Activated T-helper 9 cell treated with anti-CD3 and anti-CD28 coated beads, Interleukin-2, amount 50 U/mL, for 16 hours (primary cell): ENCODE measurements around the gene WWC1.
"Not testable (repeated sequence)": the region's sequence is repeated elsewhere in the genome, so short reads cannot be mapped to it uniquely, and the experiment has no call there.

Experiments
- DNase-seq: peaks from one replicate; pipeline ENCODE4 v3.0.0-alpha.2; 2020; ENCODE audit warnings: low read depth

WWC1 gene

DNA sequence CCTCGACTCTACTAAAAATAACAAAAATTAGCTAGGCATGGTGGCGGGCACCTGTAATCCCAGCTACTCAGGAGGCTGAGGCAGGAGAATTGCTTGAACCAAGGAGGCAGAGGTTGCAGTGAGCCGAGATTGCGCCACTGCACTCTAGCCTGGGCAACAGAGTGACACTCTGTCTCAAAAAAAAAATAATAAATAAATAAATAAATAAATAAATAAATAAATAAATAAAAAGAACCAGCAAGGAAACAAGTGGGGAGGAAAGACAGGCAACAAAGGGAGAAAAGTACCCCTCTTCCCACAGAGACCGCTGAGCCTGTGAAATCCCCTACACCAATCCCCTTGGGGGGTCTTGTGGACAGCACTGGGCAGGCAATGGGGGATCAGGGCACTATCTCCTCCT lies 4.6 kb upstream of the WWC1 start:
- not testable (repeated sequence) for DNase-seq

- no peak for DNase-seq
These were observed 4.1 kb upstream of the WWC1 start for GRCh38 chr5:168287362-168287761.

GRCh38 chr5:168288349-168289245 lies 2.8 kb upstream of the WWC1 start:
- no peak for DNase-seq

- DNase-seq = no peak
These were observed 523 bp upstream of the WWC1 start for GRCh38 chr5:168290902-168291341.

DNA sequence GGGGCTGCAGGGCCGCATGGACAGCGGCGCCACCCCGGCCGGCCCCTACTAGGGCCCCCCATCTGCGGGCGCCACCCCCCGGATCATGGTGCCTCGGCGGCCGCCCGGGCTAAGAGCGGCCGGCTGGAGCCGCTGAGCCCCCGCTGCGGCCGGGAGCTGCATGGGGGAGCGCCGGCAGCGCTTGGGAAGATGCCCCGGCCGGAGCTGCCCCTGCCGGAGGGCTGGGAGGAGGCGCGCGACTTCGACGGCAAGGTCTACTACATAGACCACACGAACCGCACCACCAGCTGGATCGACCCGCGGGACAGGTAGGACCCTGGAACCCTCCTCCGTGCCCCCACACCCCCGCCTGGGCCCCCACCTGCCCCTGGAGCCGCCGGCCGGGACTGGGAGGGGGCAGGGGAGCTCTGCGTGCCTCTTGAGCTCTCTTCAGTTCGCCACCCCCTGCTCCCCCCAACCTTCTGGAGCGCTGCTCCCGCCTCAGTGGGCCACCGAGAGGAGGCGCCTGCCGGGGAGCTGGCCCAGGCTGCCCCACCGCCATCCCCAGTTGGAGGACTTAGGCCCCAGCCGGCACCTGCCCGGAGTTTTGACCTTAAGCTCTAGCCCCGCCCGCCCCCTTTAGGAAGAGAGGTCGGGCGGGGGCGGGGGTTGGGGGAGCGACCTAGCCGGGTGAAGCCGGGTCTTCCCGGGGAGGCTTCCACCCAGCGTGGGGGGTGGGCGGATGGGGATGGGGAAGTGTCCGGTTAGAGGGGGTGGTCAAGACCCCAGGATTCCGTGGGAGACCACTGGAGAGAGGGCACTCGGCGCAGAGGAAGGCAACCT lies 730 bp downstream of the WWC1 start:
- peak; percentile 3 for DNase-seq

DNA sequence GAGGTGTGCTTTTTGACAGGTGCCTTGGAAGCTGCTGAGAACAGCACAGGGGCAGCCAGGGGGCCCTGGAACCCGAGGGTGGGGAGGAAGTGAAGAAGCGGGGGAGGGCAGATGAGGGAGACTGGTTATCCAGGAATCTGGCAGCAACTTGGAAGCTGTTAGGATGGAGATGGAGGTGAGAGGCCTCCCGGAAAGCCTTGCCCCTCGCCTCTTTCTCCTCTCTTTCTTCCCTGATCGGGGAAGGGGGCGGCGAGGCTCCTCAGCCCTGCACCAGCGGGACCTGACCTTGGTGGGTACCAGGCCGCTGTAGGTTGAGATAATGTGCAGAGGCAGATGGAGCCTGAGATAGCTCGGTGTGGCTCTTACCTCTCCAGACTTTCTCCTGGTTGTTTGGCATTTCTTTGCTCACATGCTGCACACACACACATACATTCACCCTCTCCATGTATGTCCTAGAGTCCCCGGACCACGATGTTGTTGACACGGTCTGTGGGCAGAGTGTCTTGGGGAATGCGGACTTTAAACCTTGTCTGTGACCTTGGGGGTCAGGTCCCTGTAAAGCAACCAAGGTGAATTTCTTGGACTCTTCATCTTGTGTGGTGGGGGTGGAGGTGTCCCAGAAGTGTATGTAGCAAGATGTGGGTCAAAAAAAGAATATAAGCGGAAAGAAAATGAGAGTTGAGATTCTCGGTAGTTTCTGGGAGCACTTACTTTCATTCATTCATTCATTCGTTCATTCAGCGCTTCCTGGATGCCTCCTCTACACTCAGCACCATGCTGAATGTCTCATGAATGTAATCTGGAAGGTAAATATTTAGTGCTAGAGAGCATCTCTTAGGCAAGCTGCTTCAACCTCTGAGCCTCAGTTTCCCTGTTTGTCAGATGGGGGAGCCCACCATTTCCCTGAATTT lies 1.6 kb downstream of the WWC1 start:
- no peak for DNase-seq

DNA sequence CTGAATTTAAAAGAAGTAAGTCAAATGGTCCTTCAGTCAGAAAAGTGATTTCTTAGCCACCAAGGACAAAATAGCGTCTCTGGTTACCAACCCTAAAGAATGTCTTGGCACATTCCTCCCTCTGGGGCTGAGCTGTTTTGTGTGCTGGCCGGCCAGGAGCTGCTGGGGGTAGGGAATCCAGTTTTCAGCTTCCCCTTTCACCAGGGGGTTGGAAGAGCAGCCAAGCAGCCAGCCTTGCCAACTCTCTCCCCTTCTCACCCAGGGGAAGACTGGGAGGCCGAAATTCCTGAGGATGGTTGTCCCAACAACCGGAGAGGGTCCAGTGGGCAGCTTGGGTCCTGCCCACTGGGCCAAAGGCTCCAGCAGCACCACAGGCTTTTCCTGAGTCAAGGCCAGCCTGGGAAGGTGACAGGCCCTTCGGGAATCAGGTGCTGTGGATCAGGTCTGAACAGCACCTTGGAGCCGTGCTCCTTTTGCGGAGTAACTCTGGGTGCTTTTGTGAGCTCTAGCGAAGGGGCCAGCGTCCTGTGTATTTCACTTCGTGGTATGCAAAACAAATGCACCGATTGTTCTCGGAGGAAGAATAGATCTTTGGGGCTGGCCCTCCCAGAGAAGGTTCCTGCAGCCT lies 4.2 kb downstream of the WWC1 start:
- DNase-seq = no peak

- no peak for DNase-seq
These were observed 5.2 kb downstream of the WWC1 start for GRCh38 chr5:168296682-168297081.

- no peak for DNase-seq
These were observed 7.5 kb downstream of the WWC1 start for GRCh38 chr5:168298949-168299348.

DNA sequence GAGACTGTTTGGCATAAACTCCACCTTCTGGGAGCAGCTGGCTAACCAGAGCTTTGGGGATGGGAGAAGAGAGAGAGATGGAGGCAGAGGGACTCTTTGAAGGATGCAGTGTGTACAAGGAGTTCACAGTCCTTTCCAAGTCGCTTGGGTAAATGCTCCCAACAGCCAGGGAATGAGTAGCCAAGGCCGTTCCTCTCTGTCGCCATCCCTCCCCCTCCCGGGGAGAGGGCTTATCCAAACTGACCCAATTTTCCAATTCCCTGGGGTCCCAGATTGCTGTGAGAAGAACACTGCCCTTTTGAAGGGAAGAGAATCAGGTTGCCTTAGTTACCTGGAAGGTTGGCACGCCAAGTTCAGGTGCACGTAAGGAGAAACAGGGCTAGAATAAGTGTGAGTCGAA lies 7.9 kb downstream of the WWC1 start:
- DNase-seq = no peak

DNA sequence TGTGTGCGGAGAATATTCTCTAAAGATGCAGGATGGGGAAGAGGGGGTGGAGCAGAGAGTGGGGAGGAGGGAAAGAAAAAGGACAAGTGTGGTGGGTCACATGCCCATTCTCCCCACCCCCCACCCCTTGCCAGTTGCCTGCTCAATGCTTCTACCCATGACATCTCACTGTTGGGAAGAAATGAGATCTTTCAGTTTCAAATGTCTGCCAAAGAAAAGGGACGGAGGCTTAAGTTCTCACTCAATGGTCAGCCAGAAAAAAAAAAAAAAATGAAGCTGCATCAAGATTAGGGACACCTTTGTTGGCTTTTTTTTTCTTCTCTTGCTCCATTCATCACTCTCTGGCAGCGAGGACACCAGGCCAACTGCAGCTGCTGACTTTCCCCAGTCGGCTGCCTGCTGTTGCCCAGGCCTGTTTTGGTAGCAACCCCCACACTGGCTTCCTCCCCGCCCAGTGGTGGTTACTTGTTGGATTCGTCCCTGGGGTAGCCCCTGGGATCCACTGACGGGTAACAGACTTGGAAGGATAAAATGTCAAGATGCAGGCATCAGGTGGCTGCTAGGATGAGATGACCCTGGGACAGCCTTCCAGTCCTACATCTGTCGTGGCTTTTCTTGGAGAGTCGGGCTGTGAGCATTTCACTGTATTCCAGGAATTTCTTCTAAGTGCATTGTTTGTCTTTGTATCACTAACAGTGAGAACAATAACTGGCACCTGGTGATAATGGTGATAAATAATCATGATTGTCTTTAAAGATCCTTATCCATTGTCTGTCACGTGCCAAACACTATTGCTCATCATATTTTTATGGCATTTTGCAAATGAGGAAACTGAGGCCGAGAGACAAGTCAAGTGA lies 9.1 kb downstream of the WWC1 start:
- DNase-seq = no peak

DNA sequence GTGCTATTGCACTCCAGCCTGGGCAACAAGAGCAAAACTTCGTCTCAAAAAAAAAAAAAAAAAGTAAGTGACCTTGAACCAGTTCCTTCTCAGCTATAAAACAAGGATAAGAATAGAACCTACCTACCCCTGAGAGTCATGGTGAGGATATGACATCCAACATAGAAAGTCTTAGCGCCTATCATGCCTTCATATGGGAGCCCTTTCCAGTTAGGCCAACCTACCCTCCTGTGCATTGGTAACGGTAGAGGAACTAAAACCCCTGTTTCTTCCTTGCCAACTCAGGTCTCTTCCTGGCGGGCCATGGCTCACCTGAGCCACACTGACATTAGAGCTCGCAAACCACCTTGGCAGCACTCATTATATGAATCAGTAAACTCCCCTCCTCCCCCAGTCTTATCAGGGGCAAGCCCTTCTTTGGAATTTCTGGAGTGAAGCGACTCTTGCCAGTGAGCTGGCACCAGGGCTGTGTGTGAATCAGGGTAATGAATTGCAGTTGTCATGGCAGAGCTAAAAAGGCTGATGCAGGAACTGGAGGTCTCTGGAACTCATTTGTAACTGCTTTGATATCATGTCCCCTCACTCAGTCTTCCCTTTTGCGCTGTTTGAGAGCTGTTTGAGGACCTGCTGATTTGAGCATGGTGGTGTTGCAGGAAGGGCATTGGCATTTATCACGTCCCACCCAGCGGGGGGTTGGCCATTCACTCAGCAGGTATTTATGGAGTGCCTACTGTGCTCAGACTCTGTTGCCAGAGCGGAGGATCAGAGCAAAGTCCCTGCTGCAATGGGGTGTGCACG lies 10.3 kb downstream of the WWC1 start:
- DNase-seq = no peak

GRCh38 chr5:168302785-168303184 lies 11.3 kb downstream of the WWC1 start:
- no peak for DNase-seq

GRCh38 chr5:168303393-168304025 lies 12.1 kb downstream of the WWC1 start:
- no peak for DNase-seq

DNA sequence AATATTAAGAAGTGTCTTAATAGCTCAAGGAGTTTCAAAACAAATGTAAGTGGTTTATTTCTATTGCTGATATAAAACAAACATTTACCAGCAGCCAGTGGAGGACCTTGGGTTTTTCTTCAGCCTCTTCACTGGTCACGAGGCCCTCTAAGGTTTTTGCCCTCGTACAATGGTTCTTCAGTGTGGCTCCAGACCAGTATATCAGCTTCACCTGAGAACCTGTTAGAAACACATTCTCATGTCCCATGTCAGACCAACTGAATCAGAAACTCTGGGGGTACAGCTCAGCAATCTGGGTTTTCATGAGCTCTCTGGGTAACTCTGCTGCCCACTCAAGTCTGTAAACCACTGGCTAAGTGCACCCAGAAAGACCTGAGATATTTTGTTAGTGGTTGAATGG lies 12.9 kb downstream of the WWC1 start:
- DNase-seq = no peak

- DNase-seq = no peak
These were observed 13.8 kb downstream of the WWC1 start for GRCh38 chr5:168305281-168305680.

GRCh38 chr5:168307022-168307421 lies 15.6 kb downstream of the WWC1 start:
- DNase-seq = no peak

DNA sequence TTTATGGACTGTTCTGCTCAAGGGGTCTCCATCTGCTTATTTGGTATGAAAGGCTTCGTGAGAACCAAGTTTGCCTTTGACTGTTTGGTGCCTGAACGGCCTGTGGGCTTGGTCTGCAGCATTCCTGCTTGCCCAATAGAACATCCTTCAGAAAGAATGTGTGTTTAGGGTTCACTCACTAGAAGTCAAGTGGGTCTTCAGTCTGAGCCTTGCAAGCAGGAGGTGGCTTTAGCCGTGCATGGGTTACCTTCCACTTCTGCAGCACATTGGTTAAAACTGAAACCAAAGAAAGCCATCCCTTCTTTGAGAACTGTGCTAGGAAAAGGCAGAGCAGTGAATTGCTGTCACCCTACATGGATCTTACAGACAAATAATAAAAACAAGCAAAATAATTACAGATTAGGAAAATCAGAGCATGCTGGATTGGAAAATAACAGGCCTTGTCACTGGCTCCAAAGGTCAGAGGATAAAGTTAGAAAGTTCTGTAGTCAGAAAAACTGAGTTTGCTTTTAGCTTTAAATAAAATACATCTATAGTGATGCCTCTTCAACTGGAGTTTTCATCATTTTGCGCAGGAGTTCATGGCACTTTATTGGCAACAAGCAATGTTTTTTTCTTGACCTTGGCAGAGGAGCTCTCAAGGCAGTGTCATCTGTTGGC lies 16.6 kb downstream of the WWC1 start:
- DNase-seq = no peak
